A673 (cell line): ENCODE data around the gene ANKS1B.

Experiments
- CTCF ChIP-seq: fragments of 300-800, 200-600 bp; sonication (generic); conservative IDR thresholded peaks from 2 replicates; pipeline ENCODE4 v1.5.1; 2017; ENCODE audit warnings: low read depth, mild to moderate bottlenecking, antibody characterized with exemption, low read length, moderate library complexity, mixed read lengths
- EZH2 ChIP-seq: fragments of 200-600 bp; sonication (generic); IDR thresholded peaks from 2 replicates; pipeline ENCODE4 v1.6.1; 2017; ENCODE audit warnings: borderline replicate concordance, low read depth, mild to moderate bottlenecking, mixed read lengths, antibody characterized with exemption, low read length; ENCODE audit not compliant: poor library complexity, severe bottlenecking

GRCh38 chr12:98974767-98975381, 1009.9 kb downstream of the ANKS1B start:
- no peak for TF ChIP-seq CTCF
- TF ChIP-seq EZH2, result no peak
